Stimulated activated CD8-positive, alpha-beta memory T cell treated with anti-CD3 and anti-CD28 coated beads, Interleukin-4, amount 100 ng/mL, for 1 hour (primary cell): ENCODE data around the gene ERN1.

Experiments used
- DNase-seq, 2 donors: peaks; one replicate each; pipeline ENCODE4 v3.0.0-alpha.2; 2020; ENCODE audit warnings: low read depth in 2 of 2, low spot score in 1 of 2

Gene ERN1

GRCh38 chr17:63991611-63992010 is 138.3 kb downstream of the ERN1 start:
- no peak for DNase-seq

GRCh38 chr17:63989622-63990345 is 140.2 kb downstream of the ERN1 start:
- DNase-seq, result no peak
